NCI-H2227 (cell line): ENCODE results near the gene PLOD3.

Experiments used
- DNase-seq: peaks from one replicate; lab custom pipeline; 2025; ENCODE audit not compliant: unreplicated experiment; lab: John Stamatoyannopoulos, UW

The PLOD3 gene

DNA sequence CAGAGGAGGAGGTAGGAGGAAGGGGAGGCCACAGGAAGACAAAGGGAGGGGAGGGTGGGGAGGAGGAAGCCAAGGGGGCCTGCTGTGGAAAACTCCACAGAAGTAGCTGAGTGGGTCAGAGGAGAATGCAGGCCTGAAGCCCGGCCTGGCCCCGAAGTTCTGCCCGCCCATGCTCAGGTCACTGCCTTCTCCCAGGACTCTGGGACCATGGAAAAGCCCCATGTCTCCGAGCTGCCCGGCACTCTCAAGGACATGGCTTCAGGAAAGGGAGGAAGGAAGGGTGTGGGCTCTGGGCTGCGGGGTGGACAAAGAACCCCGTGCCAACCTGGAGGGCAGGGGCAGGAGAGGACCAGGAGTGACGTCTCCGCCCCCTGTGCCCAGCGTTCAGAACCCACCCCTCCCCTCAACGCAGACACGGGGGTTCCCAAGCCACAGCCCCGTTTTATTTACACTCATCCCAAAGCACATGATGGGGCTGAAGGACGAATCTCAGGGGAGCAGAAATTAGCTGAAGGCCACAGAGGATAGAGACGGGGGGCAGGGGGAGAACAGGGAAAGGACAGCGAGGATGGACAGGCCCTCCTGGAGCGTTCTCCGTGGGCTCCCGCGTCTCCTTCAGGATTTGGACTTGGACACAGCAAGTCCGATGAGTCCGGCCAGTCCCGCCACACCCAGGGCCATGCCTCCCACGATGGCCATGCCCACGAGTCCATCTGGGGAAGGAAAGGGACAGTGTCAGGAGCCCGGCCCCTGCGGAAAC is 22.0 kb upstream of the PLOD3 start:
- no peak for DNase-seq

DNA sequence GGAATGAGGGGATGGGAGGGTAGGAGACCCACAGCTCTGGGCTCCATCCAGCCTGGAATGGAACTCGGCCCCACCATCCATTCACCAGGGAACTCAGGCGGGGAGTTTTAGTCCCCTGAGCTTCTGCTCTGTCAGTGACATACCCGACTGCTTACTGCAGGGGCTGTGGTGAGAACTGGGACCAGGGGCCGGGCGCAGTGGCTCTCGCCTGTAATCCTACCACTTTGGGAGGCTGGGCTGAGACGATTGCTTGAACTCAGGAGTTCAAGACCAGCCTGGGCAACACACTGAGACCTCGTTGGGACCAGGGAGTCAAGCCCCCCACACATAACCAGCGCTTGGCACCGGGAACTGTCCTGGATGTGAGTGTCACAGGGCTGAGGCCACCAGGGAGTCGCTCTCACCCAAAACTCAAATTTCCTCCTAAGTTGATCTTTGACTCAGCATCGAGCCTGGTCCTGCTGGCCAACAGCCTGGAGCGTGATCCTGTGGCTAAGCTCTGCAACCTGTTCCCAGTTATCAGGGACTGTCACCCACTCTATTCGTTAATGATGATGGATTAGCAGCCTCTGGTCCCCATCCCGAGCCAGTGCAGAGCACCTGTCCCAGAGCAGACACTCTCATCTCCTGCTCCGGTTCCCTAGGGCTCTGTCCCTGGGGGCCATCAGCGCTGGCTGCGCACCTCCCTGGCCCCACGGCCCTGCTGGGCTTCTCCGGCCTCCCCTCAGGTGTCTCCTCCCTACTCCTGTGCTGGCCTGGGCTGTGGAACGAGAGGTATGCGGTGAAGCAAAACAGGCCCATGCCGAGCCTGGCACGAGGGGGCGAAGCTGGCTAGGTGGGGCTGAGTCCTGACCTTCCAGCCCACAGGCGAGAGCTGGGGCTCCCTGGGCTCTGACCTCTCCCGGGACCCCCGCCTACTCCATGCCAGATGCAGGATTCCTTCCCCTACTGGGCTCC is 21.1 kb upstream of the PLOD3 start:
- DNase-seq: no peak

DNA sequence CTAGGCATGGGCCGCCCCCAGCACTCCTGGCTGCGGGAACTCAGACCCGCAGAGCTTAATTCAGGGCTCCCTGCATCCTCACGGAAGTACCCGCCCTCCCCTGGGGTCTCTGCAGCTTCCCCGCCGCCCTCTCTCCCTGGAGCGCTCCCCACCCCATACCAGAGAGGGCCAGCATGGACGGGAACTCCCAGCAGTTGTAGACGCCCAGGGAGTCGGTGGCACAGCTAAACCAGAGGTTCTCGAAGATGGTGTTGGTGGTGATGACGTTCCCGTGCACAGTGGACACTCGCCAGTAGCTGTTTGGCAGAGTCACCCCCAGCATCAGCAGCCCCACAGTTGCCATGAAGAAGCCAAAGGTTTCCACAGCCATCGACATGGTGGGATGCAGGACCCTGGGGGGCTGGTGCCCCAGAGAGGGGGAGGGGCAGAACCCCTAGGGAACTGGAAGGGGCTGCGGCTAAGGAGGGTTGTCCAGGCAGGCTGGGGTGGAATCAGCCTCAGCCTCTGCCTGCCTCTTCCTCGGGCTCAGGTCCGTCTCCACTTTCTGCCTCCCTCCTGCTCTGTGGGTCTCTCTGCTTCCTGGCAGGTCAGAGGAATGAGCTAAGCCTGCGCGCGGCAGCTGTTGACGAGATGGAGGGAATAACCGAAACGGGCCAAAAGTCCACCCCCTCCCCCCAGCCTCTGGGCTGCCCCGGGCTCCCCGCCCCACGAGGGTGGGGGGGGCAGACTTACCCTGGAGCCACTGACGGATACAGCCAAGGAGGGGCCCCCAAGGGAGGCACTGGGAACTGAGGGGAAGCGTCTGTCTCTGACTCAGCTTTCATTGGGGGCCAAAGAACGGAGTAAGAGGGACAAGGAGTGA is 20.1 kb upstream of the PLOD3 start, which contains the start of gene CLDN15:
Gene CLDN15 (minus strand): TSS at position 597 of the 862 bp plus-strand sequence. CDS start 221 bp downstream, at position 376.
- DNase-seq: no peak

DNA sequence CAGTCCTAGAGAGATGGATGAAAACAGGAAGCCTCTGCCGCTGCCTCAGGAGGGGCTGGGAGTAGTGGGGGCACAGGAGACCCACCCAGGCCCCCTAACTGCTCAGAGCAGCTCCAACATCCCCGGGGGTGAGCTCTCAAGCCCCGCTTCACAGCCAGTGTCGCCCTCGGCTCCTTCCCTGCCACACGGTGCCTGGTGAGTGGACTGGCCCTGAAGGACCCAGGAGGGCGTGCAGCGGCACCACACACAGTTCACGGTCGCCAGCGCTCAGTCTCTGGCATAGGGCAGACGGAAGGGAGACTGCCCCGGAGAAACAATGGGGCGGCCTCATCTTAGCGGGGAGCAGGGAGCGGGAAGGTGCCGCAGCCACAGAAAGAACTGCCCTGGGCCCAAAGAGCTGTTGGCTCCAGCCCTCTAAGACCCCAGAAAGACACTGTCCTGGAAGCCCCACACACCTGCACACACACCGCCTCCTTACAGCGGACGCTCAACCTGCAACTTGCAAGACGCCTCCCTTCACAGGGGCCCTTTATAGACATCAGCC is 19.0 kb upstream of the PLOD3 start:
- no peak for DNase-seq

DNA sequence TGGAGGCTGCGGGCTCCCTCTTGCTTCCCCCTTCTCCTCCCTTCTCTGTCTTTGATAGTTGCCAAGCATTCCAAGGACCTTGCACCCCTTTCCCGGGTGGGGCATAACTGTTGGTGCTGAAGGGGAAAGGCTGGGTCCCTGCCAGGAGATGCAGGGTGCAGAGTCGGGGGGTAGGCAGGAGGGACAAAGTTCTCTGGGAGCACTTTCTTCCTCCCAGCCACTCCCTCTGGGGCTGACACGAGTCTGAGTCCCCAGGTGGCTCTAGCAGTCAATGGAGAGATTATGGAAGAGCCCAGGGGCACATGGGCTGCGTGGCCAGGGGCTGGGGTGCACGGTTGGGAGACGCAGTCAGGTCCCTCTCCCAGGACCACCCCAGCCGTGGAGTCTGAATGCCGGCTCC is 18.1 kb upstream of the PLOD3 start:
- no peak for DNase-seq

DNA sequence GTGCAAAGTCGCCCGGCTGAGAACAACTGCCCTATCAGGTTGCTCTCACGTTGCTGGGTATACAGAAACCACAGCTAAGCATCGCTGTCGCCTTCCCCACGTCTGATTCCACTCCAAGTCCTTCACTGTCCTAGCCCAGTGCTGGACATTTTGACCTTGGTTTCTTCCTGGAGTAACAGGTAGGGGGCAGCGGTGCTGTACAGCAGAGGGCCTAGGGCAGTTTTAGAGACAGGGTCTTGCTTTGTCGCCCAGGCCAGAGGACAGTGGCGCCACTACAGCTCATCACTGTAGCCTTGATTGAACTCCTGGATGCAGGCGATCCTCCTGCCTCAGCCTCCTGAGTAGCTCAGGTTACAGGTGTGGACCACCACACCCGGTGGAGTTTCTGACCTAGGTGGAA is 17.7 kb upstream of the PLOD3 start:
- no peak for DNase-seq

DNA sequence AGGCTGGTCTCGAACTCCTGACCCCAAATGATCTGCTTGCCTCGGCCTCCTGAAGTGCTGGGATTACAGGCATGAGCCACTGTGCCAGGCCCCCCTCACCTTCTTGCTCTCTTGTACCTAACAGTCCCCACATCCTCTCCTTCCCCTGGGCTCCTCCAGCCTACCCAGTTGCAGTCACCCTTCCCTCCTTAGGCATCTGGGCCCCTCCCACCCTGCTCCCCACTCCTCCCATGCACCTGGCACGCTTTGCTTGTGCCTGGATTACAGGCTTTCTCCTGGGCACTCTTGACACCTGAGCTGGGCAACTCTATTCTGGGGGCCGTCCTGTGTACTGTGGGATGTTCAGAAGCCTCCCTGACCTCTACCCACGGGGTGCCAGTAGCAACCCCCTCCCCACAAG is 17.3 kb upstream of the PLOD3 start:
- no peak for DNase-seq

DNA sequence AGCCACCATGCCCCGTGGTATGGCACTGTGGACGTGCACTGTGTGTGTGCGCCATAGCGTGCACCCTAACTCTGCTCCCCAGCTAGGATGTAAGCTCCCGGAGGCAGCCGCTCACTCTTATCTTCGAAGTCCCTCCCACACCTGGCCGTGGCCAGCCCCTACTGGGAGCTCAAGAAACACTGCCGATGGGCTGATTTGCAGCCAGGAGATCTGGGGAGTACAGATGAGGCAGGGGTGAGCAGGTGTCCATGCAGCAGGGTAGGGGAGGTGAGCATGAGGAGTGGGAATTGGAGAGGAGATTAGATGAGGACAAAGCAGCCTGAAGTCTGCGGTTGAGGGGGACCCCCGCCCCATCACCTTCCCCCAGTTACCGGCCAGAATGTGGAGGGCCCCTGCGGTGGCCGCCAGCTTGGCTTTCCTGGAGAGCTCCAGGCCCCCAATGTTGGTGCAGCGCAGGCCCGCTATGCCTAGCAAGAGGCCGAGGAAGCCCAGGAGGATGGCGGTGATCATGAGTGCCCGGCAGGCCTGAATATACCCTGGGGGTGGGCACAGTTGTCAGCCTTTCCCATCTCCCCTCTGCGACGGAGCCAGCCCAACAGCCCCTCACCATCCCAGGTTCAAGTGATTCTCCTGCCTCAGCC is 16.6 kb upstream of the PLOD3 start:
- DNase-seq: no peak

DNA sequence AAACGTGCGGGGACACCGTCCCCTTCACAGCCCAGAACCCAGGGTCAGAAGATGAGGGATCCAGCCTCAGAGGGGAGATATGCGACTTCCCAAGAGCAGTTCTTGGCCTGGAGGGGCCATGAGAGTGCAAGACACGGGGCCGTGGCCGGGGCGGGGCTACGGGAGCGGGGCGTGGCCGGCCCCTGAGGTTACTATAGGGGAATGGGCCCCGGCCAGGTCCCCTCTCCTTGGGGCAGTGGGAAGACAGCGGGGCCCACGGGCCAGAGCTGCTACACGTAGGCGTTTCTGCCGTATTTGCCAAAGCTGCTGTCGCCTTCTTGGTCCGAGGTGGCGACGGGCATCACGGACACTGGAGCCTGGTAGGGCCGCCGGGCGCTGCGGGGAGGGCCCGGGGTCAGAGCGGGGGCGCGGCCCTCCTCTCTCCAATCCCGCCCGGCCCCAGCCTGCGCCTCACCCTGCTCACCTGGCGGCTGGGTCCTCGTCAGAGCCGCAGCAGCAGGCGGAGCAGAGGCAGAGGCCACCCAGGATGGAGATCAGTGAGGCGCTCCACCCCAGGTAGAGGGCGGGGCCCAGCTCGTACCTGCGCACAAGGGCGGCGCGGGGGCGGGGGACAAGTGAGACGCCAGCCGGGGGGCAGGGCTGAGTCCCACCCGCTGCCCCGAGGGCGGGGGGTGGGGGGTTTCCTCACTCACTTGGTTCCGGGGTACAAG is 14.9 kb upstream of the PLOD3 start:
- DNase-seq: no peak

DNA sequence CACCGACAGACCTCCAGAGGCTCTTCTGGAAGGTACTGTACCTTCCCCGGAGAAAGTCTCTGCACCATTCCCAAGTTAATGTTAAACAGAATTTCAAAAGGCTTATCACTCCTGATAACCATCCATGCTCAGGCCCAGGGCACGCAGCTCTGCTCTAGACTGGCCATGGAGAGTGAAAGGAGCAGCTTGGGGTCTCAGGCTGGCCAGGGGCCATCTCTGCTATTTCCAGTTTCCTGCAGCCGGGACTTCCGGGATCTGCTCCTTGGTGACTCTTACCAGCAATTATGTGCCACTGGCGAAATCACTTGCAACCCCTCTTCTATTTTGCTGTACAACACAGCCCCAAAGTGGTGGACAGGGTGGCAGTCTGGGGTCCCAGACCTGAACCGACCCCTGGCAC is 14.3 kb upstream of the PLOD3 start:
- DNase-seq: no peak

DNA sequence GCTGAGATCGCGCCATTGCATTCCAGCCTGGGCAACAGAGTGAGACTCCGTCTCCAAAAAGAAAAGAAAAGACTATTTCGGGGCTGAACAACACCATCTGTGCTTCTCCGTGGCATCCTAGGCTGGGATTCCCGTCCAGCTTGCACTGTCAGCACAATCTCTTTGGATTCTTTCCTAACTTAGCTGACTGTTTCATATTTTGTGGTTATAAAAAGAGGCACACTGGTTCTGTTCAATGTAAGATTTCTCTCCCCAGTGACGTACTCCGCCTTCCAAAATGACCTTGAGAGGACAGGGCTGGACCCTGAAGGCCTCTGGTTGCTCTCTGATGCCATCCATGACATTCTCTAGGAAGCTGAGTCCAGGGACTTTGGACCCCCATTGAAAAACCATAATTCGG is 9.3 kb upstream of the PLOD3 start:
- DNase-seq: no peak

DNA sequence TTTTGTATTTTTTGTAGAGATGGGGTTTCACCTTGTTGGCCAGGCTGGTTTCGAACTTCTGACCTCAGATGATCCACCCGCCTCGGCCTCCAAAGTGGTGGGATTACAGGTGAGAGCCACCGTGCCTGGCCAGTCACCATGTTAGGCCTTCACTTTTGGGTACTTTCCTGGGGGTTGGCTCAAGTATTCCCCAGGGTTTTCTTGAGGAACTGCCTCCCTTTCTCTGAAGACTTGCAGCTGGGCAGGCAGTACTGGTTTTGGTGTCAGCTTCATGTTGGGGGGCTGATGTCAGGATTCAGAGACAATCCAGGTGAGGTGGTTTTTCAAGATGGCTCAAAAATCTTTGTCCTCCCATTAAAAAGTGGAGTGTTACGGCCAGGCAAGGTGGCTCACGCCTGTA is 8.3 kb upstream of the PLOD3 start:
- DNase-seq: no peak

DNA sequence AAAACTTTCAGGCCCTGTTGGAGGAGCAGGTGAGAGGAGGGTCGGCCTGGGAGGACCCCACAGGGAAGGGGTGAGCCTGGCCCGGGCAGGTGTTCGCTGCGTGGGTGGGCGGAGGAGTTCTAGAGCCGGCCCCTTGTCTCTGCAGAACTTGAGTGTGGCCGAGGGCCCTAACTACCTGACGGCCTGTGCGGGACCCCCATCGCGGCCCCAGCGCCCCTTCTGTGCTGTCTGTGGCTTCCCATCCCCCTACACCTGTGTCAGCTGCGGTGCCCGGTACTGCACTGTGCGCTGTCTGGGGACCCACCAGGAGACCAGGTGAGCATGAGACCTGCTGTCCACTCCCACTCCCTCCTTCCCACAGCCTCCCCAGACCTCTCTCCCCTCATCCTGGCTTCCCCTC is 6.1 kb upstream of the PLOD3 start:
- DNase-seq: no peak

DNA sequence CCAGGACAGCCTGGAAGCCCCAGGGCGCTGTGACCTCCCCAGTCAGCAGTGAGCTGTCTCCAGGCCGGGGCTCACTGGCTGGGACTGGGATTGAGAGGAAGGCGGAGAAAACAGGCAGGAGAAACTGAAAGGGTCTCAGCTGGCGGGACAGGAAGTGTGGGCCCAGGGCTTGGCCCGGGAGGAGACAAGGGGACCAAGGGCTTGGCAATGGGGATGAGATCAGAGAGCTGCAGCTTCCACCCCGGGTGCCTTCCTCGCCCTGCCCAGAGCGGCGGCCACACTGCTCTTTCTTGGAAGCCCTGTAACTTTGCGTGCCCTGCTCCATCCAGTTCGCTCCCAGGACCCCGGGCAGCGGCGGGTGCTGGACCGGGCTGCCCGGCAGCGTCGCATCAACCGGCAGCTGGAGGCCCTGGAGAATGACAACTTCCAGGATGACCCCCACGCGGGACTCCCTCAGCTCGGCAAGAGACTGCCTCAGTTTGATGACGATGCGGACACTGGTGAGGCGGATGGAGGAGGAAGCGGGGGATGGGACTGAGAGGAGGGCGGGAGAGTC is 5.0 kb upstream of the PLOD3 start:
- no peak for DNase-seq

DNA sequence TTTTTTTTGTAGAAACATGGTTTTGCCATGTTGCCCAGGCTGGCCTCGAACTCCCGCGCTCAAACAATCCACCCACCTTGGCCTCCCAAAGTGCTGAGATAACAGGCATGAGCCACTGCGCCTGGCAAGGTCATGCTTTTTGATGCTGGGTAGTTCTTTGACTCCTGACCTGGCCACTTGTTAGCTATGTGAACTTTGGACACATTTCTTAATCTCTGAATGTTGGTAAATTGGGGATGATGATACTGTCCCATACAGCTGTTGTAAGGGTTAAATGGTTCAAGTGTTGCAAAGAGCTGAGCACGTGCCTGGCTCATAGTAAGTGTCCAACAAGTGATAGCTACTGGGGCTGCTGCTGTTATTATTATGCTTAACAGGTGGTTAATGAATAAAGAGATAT is 2.9 kb upstream of the PLOD3 start:
- no peak for DNase-seq

DNA sequence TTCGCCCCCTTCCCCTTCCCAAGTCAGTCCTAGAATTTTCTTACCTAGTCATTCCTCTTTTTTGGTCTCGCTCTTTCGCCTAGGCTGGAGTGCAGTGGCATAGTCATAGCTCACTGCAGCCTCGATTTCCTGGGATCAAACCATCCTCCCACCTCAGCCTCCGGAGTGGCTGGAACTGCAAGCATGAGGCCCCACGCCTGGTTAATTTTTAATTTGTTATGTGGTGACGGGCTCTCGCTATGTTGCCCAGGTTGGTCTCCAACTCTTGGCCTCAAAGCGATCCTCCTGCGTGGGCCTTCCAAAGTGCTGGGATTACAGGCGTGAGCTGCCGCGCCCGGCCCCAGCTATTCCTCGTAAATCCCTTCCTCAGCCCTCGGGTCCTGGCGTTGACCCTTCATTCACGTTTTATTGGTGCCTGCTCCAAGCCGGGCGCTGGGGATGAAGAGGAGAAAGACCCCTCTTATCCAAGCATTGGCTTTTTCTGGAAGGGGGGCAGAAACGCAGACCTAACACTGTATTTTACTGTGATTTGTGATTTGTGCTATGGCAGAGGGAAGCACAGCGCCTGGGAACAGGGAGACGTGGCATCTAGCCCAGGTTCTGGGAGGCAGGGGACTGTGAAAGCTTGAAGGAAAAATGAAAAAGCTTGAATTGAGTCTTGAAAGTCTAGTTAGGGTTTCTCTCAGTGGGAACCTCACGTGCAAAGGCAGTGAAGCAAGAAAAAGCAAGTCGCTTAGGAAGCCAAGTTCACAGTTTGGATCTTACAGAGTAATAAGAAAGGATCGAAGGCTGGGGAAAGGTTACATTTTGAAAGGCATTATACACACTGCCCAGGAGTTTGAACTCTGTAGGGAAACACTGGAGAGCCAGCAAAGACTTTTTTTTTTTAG is 1.1 kb upstream of the PLOD3 start:
- peak; percentile 56 for DNase-seq

DNA sequence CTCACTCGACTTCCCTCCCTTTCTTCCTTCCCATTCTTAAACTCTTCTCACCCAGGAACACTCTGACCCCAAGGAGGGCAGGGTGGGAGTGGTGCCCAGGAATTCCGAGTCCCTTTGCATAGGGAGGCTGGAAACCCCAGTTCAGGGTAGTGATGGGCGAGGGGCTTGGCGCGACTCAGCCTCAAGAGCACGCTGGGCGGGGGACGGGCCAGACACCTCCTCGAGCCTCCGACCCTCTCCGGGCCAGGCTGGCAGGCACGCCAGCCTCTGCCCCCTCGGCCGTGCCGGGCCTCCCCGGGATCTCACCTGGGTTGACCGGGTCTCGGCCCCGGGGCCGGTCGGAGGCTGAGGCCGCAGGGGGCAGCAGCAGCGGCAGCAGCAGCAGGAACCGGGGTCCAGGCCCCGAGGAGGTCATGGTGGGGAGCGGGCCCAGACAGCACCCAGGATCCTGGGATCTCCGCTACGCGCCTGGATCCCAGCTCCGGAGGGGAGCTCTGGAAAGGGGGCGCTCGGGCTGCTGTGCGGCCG is 457 bp downstream of the PLOD3 start:
- DNase-seq: no peak
